Inflammatory macrophage treated with lipopolysaccharide for 4 hours (primary cell): ENCODE results near the gene HSPA8.
A peak's percentile ranks its signal among the peaks of the same experiment; 100 is the strongest.

Source experiments
- DNase-seq: peaks from one replicate; pipeline ENCODE4 v3.0.0-alpha.2; 2020

Gene HSPA8

DNA sequence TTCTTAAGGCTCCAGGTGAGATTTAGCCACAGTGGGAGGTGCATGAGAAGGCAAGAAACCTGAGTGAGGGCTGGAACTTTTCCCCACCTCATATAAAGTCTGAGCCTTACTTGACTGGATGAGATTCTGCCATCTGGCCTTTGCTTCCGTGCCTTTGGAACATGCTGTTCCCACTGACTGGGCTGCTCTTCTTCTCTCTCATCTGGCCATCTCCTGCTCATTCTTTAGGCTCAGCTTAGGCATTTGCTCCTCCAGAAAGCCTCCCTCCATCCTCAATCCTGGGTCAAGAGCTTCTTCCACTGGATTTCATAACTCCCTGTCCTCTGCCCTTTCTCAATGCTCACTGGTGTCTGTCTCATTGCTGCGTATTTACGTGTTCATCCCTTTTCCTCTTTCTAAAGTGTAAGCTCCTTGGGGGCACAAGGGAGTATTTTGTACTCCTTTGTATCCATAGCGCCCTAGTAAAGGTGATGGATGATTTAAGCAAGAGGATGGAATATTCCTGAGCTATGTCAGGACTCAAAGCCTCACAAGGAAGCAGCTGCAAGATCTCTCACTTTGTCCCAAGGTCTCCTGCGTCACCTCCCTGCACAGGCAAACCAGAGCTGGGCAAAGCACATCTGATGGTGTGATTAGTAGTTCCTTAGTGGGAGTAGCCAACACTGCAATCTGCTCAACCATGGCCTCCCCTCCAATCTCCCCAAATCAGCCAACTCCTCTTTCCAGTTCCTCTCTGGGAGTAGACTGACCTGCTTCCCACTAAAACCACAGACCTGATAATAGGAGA lies 15.3 kb downstream of the HSPA8 start:
- no peak for DNase-seq

DNA sequence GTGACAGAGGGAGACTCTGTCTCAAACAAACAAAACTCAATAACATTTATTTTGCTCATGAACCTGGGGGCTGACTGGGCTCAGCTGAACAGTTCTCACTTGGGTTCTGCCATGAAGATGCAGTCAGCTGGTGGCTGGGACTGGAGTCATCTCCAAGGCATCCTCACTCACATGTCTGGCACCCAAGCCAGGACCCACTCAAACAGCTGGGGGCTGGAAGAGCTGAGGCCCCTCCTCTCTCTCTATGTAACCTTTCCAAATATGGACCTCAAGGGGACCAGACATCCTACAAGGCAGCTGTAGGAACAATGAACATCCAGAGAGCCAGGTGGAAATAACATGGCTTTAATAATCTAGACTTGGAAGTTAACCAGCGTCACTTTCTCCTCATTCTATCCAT lies 16.8 kb downstream of the HSPA8 start:
- DNase-seq = no peak

DNA sequence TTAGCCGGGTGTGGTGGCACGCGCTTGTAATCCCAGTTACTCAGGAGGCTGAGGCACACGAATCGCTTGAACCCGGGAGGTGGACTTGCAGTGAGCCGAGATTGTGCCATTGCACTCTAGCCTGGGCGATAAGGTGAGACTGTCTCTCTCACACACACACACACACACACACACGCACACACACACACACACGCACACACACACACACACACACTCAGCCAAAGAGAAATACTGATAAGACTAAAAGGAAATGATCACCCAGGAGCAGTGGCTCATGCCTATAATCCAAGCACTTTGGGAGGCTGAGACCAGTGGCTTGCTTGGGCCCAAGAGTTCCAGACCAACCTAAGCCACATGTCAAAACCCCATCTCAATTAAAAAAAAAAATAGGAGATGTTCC lies 20.8 kb downstream of the HSPA8 start:
- no peak for DNase-seq

DNA sequence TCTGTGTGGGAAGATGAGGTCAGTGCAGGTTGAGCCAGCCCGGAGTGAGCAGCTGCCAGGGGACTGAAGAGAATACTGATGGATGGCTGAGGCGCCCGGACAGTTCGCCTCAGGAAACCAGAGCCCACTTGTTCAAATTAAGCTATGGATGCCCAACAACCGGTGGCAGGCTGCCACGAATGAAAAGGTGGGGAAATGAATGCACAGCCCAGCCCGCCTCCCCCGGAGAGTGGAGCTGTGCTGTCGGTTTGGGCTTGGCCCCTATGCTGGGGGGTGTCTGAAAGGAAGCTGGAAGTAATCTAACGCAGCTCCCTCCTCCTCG lies 21.9 kb downstream of the HSPA8 start:
- DNase-seq = no peak

DNA sequence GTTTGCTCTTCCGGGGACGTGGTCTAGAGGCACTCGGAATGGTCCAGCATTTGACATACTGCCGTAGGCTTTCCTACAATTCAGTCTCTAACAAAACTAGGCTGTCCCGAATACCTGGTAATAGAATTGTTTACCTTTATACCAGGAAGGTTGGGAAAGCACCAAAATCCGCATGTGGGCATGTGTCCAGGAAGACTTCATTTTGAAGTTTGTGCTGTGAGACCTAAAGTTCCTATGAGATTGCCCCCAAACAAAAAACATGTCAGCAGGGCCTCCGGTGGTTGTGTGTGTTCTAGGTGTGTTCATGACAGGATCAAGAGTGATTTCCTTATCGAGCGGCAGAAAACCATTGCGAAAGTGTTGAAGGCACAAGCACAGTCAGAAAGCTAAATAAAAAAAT lies 26.1 kb downstream of the HSPA8 start:
- DNase-seq = no peak

DNA sequence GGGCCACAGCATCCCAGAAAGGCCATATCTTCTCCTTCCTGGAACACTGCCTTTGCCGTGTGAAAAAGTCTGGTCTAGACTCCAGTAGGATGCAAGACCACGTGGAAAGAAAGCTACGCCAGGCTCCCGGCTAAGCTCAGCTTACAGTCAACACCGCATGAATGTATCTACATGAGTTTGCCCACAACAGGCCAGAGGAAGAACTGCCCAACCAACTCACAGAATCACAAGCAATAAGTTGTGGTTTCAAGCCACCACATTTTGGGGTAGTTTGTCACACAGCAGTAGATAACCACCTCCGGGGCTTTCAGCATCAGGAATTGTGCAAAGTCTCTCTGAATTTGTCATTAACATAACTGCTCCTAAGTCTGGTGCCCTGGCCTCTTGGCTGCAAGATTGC lies 27.3 kb downstream of the HSPA8 start:
- DNase-seq = peak; percentile 33

DNA sequence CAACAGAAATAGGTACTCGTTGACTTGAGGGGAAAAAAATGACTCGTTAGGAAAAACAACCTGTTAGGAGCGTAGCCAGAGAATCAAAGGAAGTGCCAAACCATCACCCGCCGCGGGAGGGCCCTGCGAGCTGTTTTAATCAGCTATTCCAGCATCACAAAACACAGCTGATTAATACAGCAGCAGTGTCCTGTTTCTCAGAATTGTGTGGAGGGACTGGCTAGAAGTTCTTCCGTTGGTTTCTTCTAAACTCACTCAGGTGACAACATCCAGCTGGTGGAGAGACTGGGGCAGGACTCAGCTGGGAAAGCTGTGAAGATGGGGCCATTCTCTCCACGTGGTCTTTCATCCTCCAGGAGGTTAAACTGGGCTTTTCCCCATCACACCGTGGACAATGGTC lies 28.0 kb downstream of the HSPA8 start:
- no peak for DNase-seq

DNA sequence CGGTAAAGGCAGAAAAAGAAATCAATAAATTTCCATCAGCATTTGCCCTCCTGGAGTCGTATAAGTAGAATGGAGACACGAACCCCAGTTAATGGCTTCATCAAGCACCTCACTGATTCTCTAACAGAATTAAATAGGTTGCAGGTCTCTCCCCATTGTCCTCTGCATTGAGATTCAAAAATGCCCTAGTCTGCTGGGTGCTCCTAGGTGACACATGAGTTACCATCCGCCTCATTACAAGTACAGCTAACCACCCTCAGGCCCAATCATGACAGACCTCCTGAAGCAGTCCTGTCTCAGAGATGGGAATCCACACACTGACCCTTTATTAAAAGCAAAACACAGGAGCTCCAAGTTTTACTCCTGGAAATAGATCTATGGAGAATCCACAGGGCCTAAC lies 31.4 kb downstream of the HSPA8 start:
- DNase-seq = no peak

DNA sequence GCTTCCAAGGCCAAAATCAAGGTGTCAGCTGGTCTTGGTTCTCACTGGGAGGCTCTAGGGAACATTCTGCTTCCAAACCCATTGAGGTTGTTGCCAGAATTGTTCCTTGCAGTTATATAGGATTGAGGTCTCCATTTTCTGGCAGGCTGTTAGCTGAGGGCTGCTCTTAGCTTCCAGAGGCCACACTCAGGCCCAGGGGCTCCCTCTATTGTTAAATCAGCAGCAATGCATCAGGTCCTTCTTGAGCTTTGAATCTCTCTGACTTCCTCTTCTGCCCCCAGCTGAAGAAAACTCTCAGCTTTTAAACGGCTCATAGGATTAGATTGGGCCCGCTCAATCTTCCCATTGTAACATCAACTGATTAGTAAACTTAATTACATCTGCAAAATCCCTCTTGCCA lies 41.0 kb downstream of the HSPA8 start:
- DNase-seq = peak; percentile 78

DNA sequence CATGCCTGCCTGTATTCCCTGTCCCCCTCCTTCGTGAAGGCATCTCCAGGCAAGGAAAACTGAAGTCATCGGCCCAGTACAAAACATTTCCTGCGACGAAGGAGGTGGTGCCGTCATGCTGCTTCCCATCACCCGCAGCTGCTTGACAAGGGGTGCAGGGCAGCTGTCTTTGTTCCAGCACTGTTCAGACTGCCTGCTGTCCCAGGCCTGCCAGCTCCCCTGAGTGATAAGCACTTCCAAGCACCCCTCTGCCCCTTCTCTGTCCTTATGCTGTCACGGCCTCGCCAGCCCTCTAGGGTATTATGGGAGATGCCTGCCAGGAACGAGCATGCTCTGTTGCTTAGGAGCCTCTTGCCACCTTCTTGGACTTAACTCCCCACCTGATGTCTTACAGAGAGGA lies 43.2 kb downstream of the HSPA8 start:
- no peak for DNase-seq

DNA sequence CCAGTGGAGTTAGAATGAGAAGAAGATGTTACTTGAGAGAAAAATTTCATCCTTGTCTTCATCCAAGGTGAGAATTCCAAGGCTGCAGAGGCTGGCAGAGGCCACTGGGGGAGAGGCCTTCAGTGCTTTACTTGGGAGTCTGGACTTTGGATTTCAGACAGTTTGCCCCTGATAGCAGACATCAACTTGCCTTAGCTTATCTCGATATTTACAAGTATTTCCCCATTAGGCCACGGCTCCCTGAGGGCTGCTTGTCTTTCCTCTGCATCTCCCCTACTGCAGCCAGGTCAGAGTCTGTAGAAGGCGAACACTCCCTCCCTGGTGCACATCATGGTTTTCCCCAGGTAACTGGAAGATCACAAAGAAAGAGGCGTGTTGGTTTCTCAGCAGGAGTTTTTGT lies 50.4 kb downstream of the HSPA8 start:
- no peak for DNase-seq
